Gastroesophageal sphincter (tissue), 3 donors: Measurements from ENCODE around the gene DBN1.

Experiments used
- POLR2A ChIP-seq, 2 donors: fragments of 450-650 bp; IDR thresholded peaks; one replicate each; pipeline ENCODE4 v1.6.1; 2017; ENCODE audit warnings: antibody characterized with exemption in 2 of 2, mild to moderate bottlenecking in 2 of 2, moderate library complexity in 1 of 2
- TF ChIP-seq, protein P1 (sequence below), 4 experiments: fragments of 200-600 bp in 2 of 4; fragments of 450-650 bp in 2 of 4; sonication (generic) in 1 of 4; IDR thresholded peaks; one replicate each; pipeline ENCODE4 v1.5.1; 2017 to 2019; ENCODE audit warnings: antibody characterized with exemption in 4 of 4, mild to moderate bottlenecking in 2 of 4, moderate library complexity in 2 of 4

GRCh38 chr5:177412603-177413233 is 60.7 kb downstream of the DBN1 start:
- TF ChIP-seq, protein P1, sequence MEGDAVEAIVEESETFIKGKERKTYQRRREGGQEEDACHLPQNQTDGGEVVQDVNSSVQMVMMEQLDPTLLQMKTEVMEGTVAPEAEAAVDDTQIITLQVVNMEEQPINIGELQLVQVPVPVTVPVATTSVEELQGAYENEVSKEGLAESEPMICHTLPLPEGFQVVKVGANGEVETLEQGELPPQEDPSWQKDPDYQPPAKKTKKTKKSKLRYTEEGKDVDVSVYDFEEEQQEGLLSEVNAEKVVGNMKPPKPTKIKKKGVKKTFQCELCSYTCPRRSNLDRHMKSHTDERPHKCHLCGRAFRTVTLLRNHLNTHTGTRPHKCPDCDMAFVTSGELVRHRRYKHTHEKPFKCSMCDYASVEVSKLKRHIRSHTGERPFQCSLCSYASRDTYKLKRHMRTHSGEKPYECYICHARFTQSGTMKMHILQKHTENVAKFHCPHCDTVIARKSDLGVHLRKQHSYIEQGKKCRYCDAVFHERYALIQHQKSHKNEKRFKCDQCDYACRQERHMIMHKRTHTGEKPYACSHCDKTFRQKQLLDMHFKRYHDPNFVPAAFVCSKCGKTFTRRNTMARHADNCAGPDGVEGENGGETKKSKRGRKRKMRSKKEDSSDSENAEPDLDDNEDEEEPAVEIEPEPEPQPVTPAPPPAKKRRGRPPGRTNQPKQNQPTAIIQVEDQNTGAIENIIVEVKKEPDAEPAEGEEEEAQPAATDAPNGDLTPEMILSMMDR (IDR thresholded peaks at IDR 0.05): no peak
- TF ChIP-seq POLR2A (IDR thresholded peaks at IDR 0.05): no peak
